ENCODE measurements around the gene SPRTN.

GRCh38 chr1:231348442-231348841 lies 10.3 kb downstream of the SPRTN start:
- TF ChIP-seq EZH2 (IDR thresholded peaks at IDR 0.05) (no peak), POLR2AphosphoS5 (IDR thresholded peaks at IDR 0.05; ENCODE audit: borderline replicate concordance, low read depth, low read length) (no peak), FOXP2 (optimal IDR thresholded peaks at IDR 0.05; ENCODE audit: control extremely low read depth, extremely low read length, insufficient read depth) (no peak)
